K562 (cell line): ENCODE results near the gene PLD6. TPM values are rescaled to one million over a fixed set of nuclear protein-coding genes. Genes with fewer than 3 reads are reported as not detected.

Experiments
- ATAC-seq: fragments of 200-7000 bp; cut with Tn5 transposase; 3 replicates; pipeline ENCODE4 v1.9.1; 2020; ENCODE audit warnings: moderate library complexity
- BruUV-seq: library from RNA; stranded (reverse); fragments of 400-500 nt; replicated peaks from 2 replicates; lab custom pipeline; 2021; lab: Mats Ljungman, UMichigan
- CTCF ChIA-PET: fragments of 300-600 bp; formaldehyde crosslinking; extraction: SDS; loops from one replicate; lab custom pipeline; 2021; ENCODE audit warnings: low intra/inter-chr PET ratio; lab: Yijun Ruan, JAX
- POLR2A ChIA-PET: fragments of 300-600, 350-650 bp; sonication (Branson Sonifier 250); formaldehyde crosslinking; extraction: SDS; loops from one replicate; lab custom pipeline; 2021; ENCODE audit warnings: antibody characterized with exemption, inconsistent platforms; lab: Yijun Ruan, JAX
- DNase-seq, 4 experiments: peaks; one replicate each; pipeline versions ENCODE4 v3.0.0 to v3.0.0-alpha.2; 2011 to 2018; ENCODE audit warnings: low spot score in 3 of 4, mixed read lengths in 3 of 4; ENCODE audit errors: extremely low read depth in 1 of 4
- FAIRE-seq: peaks from 2 replicates; lab custom pipeline; 2011; peaks lifted over from hg19 to GRCh38; lab: Jason Lieb, UNC
- H2AFZ ChIP-seq: 2 replicates; pipeline ENCODE4 v1.6.0; 2011; ENCODE audit warnings: low read depth, low read length, control low read depth, inconsistent platforms
- H3K27ac ChIP-seq: fragments of 200-600 bp; 3 replicates; pipeline ENCODE4 v1.8.0; 2011; ENCODE audit warnings: low read depth, mild to moderate bottlenecking, control low read depth, inconsistent platforms, low read length, moderate library complexity, mixed read lengths; ENCODE audit errors: extremely low read depth
- H3K27me3 ChIP-seq, 2 experiments: fragments of 300-600 bp in 1 of 2; 2 replicates in 1 of 2; 3 replicates in 1 of 2; pipeline versions ENCODE4 v1.6.0 to v1.8.0; 2011; ENCODE audit warnings: inconsistent platforms in 2 of 2, low read length in 2 of 2, mild to moderate bottlenecking in 1 of 2, mixed read lengths in 1 of 2, moderate library complexity in 1 of 2; ENCODE audit not compliant: control insufficient read depth in 2 of 2, insufficient read depth in 2 of 2
- H3K36me3 ChIP-seq: fragments of 300-600 bp; 3 replicates; pipeline ENCODE4 v1.8.0; 2011; ENCODE audit warnings: mild to moderate bottlenecking, low read length, inconsistent platforms; ENCODE audit not compliant: control insufficient read depth, insufficient read depth
- H3K4me1 ChIP-seq, 2 experiments: fragments of 200-600 bp in 1 of 2; replicated peaks in 1 of 2; 2 replicates in 1 of 2; 3 replicates in 1 of 2; pipeline versions ENCODE4 v1.5.1 to v1.8.0; 2011; ENCODE audit warnings: inconsistent platforms in 2 of 2, low read length in 2 of 2, mild to moderate bottlenecking in 1 of 2, mixed read lengths in 1 of 2, moderate library complexity in 1 of 2; ENCODE audit not compliant: control insufficient read depth in 2 of 2, insufficient read depth in 2 of 2
- H3K4me2 ChIP-seq: 2 replicates; pipeline ENCODE4 v1.6.1; 2011; ENCODE audit warnings: low read length, control low read depth, inconsistent platforms, mixed read lengths; ENCODE audit not compliant: insufficient read depth
- H3K4me3 ChIP-seq: fragments of 200-600 bp; sonication (generic), shearing (Covaris generic); 2 replicates; pipeline ENCODE4 v1.5.1; 2016; ENCODE audit warnings: control low read depth, inconsistent platforms
- H3K79me2 ChIP-seq: fragments of 200-600 bp; 3 replicates; pipeline ENCODE4 v1.8.0; 2011; ENCODE audit warnings: low read length, inconsistent platforms; ENCODE audit not compliant: control insufficient read depth, insufficient read depth
- H3K9ac ChIP-seq, 2 experiments: 2 replicates each; pipeline versions ENCODE4 v1.6.0 to v1.6.1; 2011; ENCODE audit warnings: low read depth in 2 of 2, low read length in 2 of 2, control low read depth in 1 of 2, inconsistent platforms in 1 of 2, mild to moderate bottlenecking in 1 of 2, mixed read lengths in 1 of 2; ENCODE audit not compliant: insufficient read depth in 1 of 2
- H3K9me1 ChIP-seq: one replicate; pipeline ENCODE4 v1.6.0; 2011; ENCODE audit warnings: inconsistent platforms, mild to moderate bottlenecking, low read length, moderate library complexity; ENCODE audit not compliant: control insufficient read depth, insufficient read depth
- H3K9me3 ChIP-seq: replicated peaks from 2 replicates; pipeline ENCODE4 v1.5.1; 2011; ENCODE audit warnings: low read depth, low read length, inconsistent platforms; ENCODE audit not compliant: control insufficient read depth, insufficient read depth
- H4K20me1 ChIP-seq: replicated peaks from 2 replicates; pipeline ENCODE4 v1.6.1; 2011; ENCODE audit warnings: low read length, inconsistent platforms, mixed read lengths; ENCODE audit not compliant: control insufficient read depth, insufficient read depth
- ARID1B ChIP-seq: fragments of 450-650 bp; IDR thresholded peaks from 2 replicates; pipeline ENCODE4 v1.6.1; 2016; ENCODE audit warnings: antibody characterized with exemption, mild to moderate bottlenecking, inconsistent platforms
- CBFA2T2 ChIP-seq: fragments of 450-650 bp; conservative IDR thresholded peaks from 2 replicates; pipeline ENCODE4 v1.6.1; 2017; ENCODE audit warnings: mild to moderate bottlenecking
- CBFA2T3 ChIP-seq: fragments of 450-650 bp; IDR thresholded peaks from 2 replicates; pipeline ENCODE4 v1.6.1; 2017
- CHCHD3 ChIP-seq: fragments of 250-450 bp; sonication (Bioruptor Pico); IDR thresholded peaks from 2 replicates; pipeline ENCODE4 v2.1.2; 2022; ENCODE audit warnings: mild to moderate bottlenecking
- EGR1 ChIP-seq: fragments of 450-650 bp; conservative IDR thresholded peaks from 2 replicates; pipeline ENCODE4 v1.6.1; 2017; ENCODE audit warnings: mild to moderate bottlenecking
- KLF10 ChIP-seq: fragments of 250-450 bp; sonication (Bioruptor Pico); IDR thresholded peaks from 2 replicates; pipeline ENCODE4 v1.6.1; 2021; ENCODE audit warnings: matching md5 sums
- MCM3 ChIP-seq: fragments of 450-650 bp; IDR thresholded peaks from 2 replicates; pipeline ENCODE4 v1.6.1; 2016
- MYNN ChIP-seq, 2 experiments: sonication (generic); formaldehyde crosslinking in 1 of 2; IDR thresholded peaks; 2 replicates each; pipeline versions ENCODE4 v1.5.0 to v1.6.1; 2016 to 2020; ENCODE audit warnings: antibody characterized with exemption in 1 of 2, missing genetic modification reagents in 1 of 2
- TAL1 ChIP-seq: fragments of 450-650 bp; IDR thresholded peaks from 2 replicates; pipeline ENCODE4 v1.6.1; 2016; ENCODE audit warnings: mild to moderate bottlenecking
- TCF3 ChIP-seq: sonication (generic); formaldehyde crosslinking; IDR thresholded peaks from 2 replicates; pipeline ENCODE4 v1.4.0; 2020; ENCODE audit warnings: mild to moderate bottlenecking, missing genetic modification reagents
- TEAD4 ChIP-seq, 2 experiments: sonication (generic) in 1 of 2; formaldehyde crosslinking in 1 of 2; IDR thresholded peaks; 2 replicates each; pipeline versions ENCODE4 v1.6.1 to v1.8.0; 2012 to 2022; ENCODE audit warnings: borderline replicate concordance in 1 of 2, inconsistent platforms in 1 of 2, low read length in 1 of 2, mild to moderate bottlenecking in 1 of 2, missing genetic modification reagents in 1 of 2
- VEZF1 ChIP-seq: fragments of 200-800 bp; sonication (Bioruptor generic); IDR thresholded peaks from 2 replicates; pipeline ENCODE4 v1.6.1; 2017; ENCODE audit warnings: missing genetic modification characterization, missing compliant biosample characterization
- WHSC1 ChIP-seq: IDR thresholded peaks from one replicate; pipeline ENCODE4 v1.6.1; 2012; ENCODE audit warnings: low read length, control low read depth, inconsistent platforms
- ZNF766 ChIP-seq: fragments of 200-800 bp; sonication (Bioruptor generic); conservative IDR thresholded peaks from 2 replicates; pipeline ENCODE4 v1.6.1; 2016; ENCODE audit warnings: missing genetic modification characterization, missing compliant biosample characterization
- WGBS: fragments of 100-300 bp; shearing (Covaris generic); methylation state at CpG from one replicate; pipeline ENCODE4 v1.1.6; 2016; ENCODE audit warnings: low coverage, mixed read lengths; ENCODE audit not compliant: insufficient coverage; ENCODE audit errors: missing lambda C conversion rate; 5-methylcytosine and 5-hydroxymethylcytosine counted together
- in situ Hi-C: fragments of 300-500 bp; cut with MboI; formaldehyde crosslinking; loops from 4 replicates; pipeline ENCODE4 v1.15.0; 2018; ENCODE audit warnings: inconsistent platforms, mixed read lengths
- intact Hi-C: fragments of 100-400 bp; cut with micrococcal nuclease; formaldehyde crosslinking; loops from 2 replicates; pipeline ENCODE4 v1.14.2; 2022
- polyA plus RNA-seq, 8 experiments: library from polyadenylated mRNA; depleted of rRNA in 4 of 8; stranded (reverse) in 5 of 8; unstranded in 3 of 8; fragments of >200 nt; fragmentation: Nextera tagmentation in 2 of 8; fragmentation: Illumina TruSeq in 1 of 8; extraction: Ambion mirVana in 2 of 8; extraction: Trizol in 1 of 8; gene quantifications; 2 replicates each; pipeline versions ENCODE4 v1.2.1 to v1.2.3, GENCODE V29; 2011 to 2014; ENCODE audit warnings: inconsistent platforms in 1 of 8, missing spikeins in 1 of 8
- total RNA-seq, 7 experiments: library from RNA; depleted of rRNA in 6 of 7; stranded (reverse); fragments of >200 nt in 6 of 7; fragmentation: Illumina TruSeq in 2 of 7; extraction: Trizol in 2 of 7; gene quantifications; 2 replicates each; pipeline versions ENCODE4 v1.2.1 to v1.2.3, GENCODE V29; 2011 to 2021; ENCODE audit warnings: low replicate concordance in 1 of 7

PLD6 gene
- total and polyA plus RNA-seq, 9 of the 15 experiments (the other 6 are each of a cell fraction or from before 2014, with no cell fraction given) = 3.6 to 15.6 (median 10.0) TPM

- DNase-seq = no peak
- Histone ChIP-seq H3K27me3 (no peaks in the 10 kb centered on the region), H3K27ac (no peak overlapping the region), H3K9me3 (no peaks in the 10 kb centered on the region), H3K9me1 (no peaks in the 10 kb centered on the region), H3K9ac (peak overlapping the region in 1 of 2 experiments; percentile 19; a peak in 1 of 4 replicates), H3K4me3 (no peak overlapping the region), H3K4me1 (peaks cover 0 to 11% of the 10 kb centered on the region in 2 experiments; a peak in 3 of 5 replicates), H3K79me2 (no peaks in the 10 kb centered on the region; the same call in 2 of the 3 replicates), H3K36me3 (peaks cover 78% of the 10 kb centered on the region), H3K4me2 (no peak overlapping the region), H4K20me1 (no peaks in the 10 kb centered on the region), H2AFZ (no peak overlapping the region)
- ChIA-PET CTCF (no interaction called here), POLR2A (interaction anchor here (0.8 to 1.2 kb wide), 3 partner anchors 8 to 20 kb away, joined by 3 to 6 read pairs (median 4); no protein-coding TSS in a partner anchor)
- TF ChIP-seq WHSC1 (no peak), CBFA2T2 (peak; percentile 50), ZNF766 (CRISPR knock-in tag) (peak; percentile 88), ARID1B (peak; percentile 52; the same call in 1 of the 2 replicates), TEAD4 (IDR thresholded peaks at IDR 0.05; ENCODE audit: low read length) (peak; percentile 41), TEAD4 (CRISPR knock-in tag; IDR thresholded peaks at IDR 0.05; ENCODE audit: borderline replicate concordance) (no peak), CHCHD3 (CRISPR knock-in tag) (no peak), MCM3 (no peak), VEZF1 (CRISPR knock-in tag) (0 out of 2 replicates have a peak, but pooled peaks have one; percentile 9), EGR1 (peak; percentile 26; the same call in 1 of the 2 replicates), KLF10 (CRISPR knock-in tag) (no peak), MYNN (IDR thresholded peaks at IDR 0.05) (0 out of 2 replicates have a peak, but pooled peaks have one; percentile 45), MYNN (CRISPR knock-in tag; IDR thresholded peaks at IDR 0.05) (no peak), CBFA2T3 (peak; percentile 61), TCF3 (CRISPR knock-in tag) (peak; percentile 65), TAL1 (peak; percentile 28; the same call in 1 of the 2 replicates)
- in situ Hi-C loops = no loop called here
- peak; percentile 76 for FAIRE-seq
- no peak for ATAC-seq
- intact Hi-C loops = no loop called here
- no TSS peak for BruUV-seq
- WGBS = 48% methylated on average over 7 of the region's 9 CpGs
These were observed 46.1 kb upstream of the PLD6 start for GRCh38 chr17:17252149-17252661.
